Measurements from ENCODE around the gene LOXL4. TPM values are rescaled to one million over a fixed set of nuclear protein-coding genes. Genes with fewer than 3 reads are reported as not detected.

Gene LOXL4
- total RNA-seq, 2 experiments from 2014 or later: not detected

GRCh38 chr10:98268694-98269431, 869 bp upstream of the LOXL4 start:
- intact Hi-C loops (cut with micrococcal nuclease): no loop called here
- no peaks in the 10 kb centered on the region for H3K9me3 Mint-ChIP-seq
- no peaks in the 10 kb centered on the region for H3K4me1 Mint-ChIP-seq (ENCODE audit: low read depth)
- H3K36me3 Mint-ChIP-seq (ENCODE audit: low read depth): no peaks in the 10 kb centered on the region
- H3K4me3 Mint-ChIP-seq: no peak overlapping the region
- CTCF ChIA-PET: interaction anchor here (0.6 kb wide), 1 partner anchor 104 kb away, joined by 3 read pairs; no protein-coding TSS in a partner anchor
- peaks cover 54% of the 10 kb centered on the region for H3K27me3 Mint-ChIP-seq (ENCODE audit: low read depth)
- no peak overlapping the region for H3K27ac Mint-ChIP-seq
- DNase-seq: no peak

DNA sequence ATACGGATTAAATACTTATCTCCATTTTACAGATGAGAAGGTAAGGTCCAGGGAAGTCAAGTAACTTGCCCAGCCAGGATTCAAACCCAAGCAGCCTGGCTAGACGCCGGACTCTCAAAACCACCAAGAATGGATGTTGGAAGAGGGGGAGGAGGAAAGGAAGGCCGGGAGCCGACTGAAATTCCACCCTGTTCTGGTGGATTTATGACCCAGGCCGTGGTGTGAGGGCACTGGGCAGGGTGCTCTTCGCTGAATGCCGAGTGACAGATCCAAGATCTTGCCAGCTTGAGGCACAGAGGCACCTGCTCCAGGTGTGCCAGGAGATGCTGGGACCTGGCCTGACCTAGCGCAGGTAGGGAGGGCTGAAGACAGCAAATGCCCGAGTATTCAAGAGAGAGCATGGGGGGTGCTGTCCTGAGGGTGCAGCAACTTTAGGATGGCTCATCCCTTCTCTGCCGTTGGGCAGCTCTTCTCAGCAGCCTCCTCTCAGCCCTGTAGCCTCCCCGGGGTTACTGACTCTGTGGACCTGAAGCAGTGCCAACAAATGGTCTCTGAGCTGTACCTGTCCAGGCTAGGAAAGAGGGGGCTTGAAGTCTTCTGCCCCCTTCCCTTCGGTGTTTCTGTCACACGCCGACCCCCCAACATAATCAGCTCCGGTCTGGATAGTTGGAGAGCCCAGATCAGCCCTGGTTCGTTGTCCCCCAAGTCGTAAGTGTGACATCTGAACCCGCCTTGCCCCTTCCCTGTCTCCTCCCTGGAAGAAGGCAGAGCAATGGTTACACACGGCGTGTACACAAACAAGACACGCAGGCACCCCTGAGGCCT, 713 bp downstream of the LOXL4 start:
- Mint-ChIP-seq H3K9me3 (no peaks in the 10 kb centered on the region), H3K36me3 (ENCODE audit: low read depth) (no peaks in the 10 kb centered on the region), H3K27ac (no peak overlapping the region), H3K27me3 (ENCODE audit: low read depth) (peaks cover 45% of the 10 kb centered on the region), H3K4me1 (ENCODE audit: low read depth) (no peaks in the 10 kb centered on the region), H3K4me3 (no peak overlapping the region)
- CTCF ChIA-PET: no interaction called here
- intact Hi-C loops (cut with micrococcal nuclease): no loop called here
- no peak for DNase-seq

- no peak overlapping the region for H3K4me3 Mint-ChIP-seq
- H3K4me1 Mint-ChIP-seq (ENCODE audit: low read depth): no peaks in the 10 kb centered on the region
- H3K36me3 Mint-ChIP-seq (ENCODE audit: low read depth): no peaks in the 10 kb centered on the region
- no peaks in the 10 kb centered on the region for H3K9me3 Mint-ChIP-seq
- H3K27me3 Mint-ChIP-seq (ENCODE audit: low read depth): peaks cover 42% of the 10 kb centered on the region
- intact Hi-C loops (cut with micrococcal nuclease): no loop called here
- H3K27ac Mint-ChIP-seq: no peak overlapping the region
- no peak for DNase-seq
- CTCF ChIA-PET: interaction anchor here (0.5 kb wide), 1 partner anchor 124 kb away, joined by 3 read pairs; no protein-coding TSS in a partner anchor
Observed at GRCh38 chr10:98266647-98267046, 1.3 kb downstream of the LOXL4 start.

DNA sequence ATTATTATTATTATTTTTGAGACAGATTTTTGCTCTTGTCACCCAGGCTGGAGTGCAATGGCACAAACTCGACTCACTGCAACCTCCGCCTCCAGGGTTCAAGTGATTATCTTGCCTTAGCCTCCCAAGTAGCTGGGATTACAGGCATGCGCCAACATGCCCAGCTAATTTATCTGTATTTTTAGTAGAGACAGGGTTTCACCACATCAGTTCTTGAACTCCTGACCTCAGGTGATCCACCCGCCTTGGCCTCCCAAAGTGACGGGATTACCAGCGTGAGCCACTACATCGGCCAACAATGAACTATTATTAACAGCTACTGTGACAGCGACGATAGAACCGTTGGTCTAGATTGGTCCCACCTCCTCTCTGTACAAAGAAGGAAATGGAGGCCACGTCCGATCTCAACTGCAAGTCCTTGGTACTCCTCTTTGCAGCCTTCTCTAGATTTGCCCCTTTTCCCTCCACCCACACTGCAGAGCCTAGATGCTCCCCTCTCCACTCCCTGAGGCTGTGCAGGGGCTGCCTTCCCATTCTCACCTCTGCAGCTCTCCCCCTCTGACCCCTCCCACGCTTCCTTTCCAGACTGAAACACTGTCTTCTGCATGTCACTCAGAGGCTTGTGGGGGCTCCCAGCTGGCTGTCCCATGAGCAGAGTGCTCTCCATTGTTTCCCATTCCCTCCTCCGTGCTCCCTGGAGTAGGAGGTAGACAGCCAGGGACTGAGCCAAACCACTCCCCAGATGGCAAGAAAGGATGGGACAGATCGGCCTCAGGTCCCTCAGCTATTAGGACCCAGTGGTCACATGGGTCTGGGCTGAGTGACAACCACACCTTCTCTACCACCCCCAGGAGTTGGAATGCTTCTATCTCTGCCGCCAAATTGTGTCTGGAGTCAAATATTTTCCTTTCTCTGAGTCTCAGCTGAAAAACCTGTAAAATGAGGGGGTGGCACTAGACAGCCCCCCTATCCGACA, 2.3 kb downstream of the LOXL4 start:
- H3K4me1 Mint-ChIP-seq (ENCODE audit: low read depth): no peaks in the 10 kb centered on the region
- H3K27me3 Mint-ChIP-seq (ENCODE audit: low read depth): peaks cover 36% of the 10 kb centered on the region
- intact Hi-C loops (cut with micrococcal nuclease): no loop called here
- H3K27ac Mint-ChIP-seq: no peak overlapping the region
- no peaks in the 10 kb centered on the region for H3K9me3 Mint-ChIP-seq
- CTCF ChIA-PET: interaction anchor here (0.5 to 1.8 kb wide), 2 partner anchors 96 to 123 kb away, joined by 3 to 4 read pairs; no protein-coding TSS in a partner anchor
- DNase-seq: no peak
- H3K4me3 Mint-ChIP-seq: no peak overlapping the region
- peaks cover under 1% of the 10 kb centered on the region for H3K36me3 Mint-ChIP-seq (ENCODE audit: low read depth)

GRCh38 chr10:98264378-98265065, 3.5 kb downstream of the LOXL4 start:
- no peak for DNase-seq
- CTCF ChIA-PET: interaction anchor here (1.8 kb wide), 1 partner anchor 95 kb away, joined by 4 read pairs; no protein-coding TSS in a partner anchor
- no peaks in the 10 kb centered on the region for H3K9me3 Mint-ChIP-seq
- H3K27ac Mint-ChIP-seq: no peak overlapping the region
- H3K36me3 Mint-ChIP-seq (ENCODE audit: low read depth): peaks cover 1% of the 10 kb centered on the region
- intact Hi-C loops (cut with micrococcal nuclease): no loop called here
- no peak overlapping the region for H3K4me3 Mint-ChIP-seq
- no peaks in the 10 kb centered on the region for H3K4me1 Mint-ChIP-seq (ENCODE audit: low read depth)
- peaks cover 27% of the 10 kb centered on the region for H3K27me3 Mint-ChIP-seq (ENCODE audit: low read depth)

GRCh38 chr10:98263088-98263487, 4.9 kb downstream of the LOXL4 start:
- Mint-ChIP-seq H3K4me1 (ENCODE audit: low read depth) (no peaks in the 10 kb centered on the region), H3K27me3 (ENCODE audit: low read depth) (peaks cover 16% of the 10 kb centered on the region), H3K9me3 (no peaks in the 10 kb centered on the region), H3K27ac (no peak overlapping the region), H3K36me3 (ENCODE audit: low read depth) (peaks cover 1% of the 10 kb centered on the region), H3K4me3 (no peak overlapping the region)
- no peak for DNase-seq
- CTCF ChIA-PET: interaction anchor here (0.5 to 1.0 kb wide), 2 partner anchors 162 to 164 kb away, joined by 3 read pairs; no protein-coding TSS in a partner anchor
- intact Hi-C loops (cut with micrococcal nuclease): no loop called here

DNA sequence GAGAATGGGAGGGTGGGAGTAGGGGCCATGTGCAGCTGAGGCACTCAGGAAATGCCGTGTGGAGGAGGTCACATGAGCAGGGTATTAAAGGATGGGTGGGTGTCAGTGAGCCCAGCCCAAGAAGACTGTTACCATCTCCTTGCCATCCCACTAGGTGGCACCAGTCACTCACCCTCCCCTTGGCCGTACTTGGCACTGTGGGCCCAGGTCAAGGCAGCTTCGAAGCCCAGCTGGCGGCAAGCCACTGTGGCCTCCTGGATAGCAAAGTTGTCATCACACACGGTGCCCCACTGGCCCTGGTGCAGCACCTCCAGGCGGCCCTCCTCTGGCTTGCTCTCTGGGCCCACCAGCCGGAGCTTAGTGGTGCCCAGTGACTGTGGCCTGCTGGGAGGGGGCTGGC, 5.4 kb downstream of the LOXL4 start:
- no peaks in the 10 kb centered on the region for H3K4me1 Mint-ChIP-seq (ENCODE audit: low read depth)
- CTCF ChIA-PET: interaction anchor here (1.0 kb wide), 1 partner anchor 163 kb away, joined by 3 read pairs; no protein-coding TSS in a partner anchor
- no peak overlapping the region for H3K27ac Mint-ChIP-seq
- peak; percentile 21 for DNase-seq
- peaks cover 1% of the 10 kb centered on the region for H3K36me3 Mint-ChIP-seq (ENCODE audit: low read depth)
- no peak overlapping the region for H3K4me3 Mint-ChIP-seq
- peaks cover 13% of the 10 kb centered on the region for H3K27me3 Mint-ChIP-seq (ENCODE audit: low read depth)
- no peaks in the 10 kb centered on the region for H3K9me3 Mint-ChIP-seq
- intact Hi-C loops (cut with micrococcal nuclease): no loop called here

- DNase-seq: no peak
- intact Hi-C loops (cut with micrococcal nuclease): no loop called here
- no peaks in the 10 kb centered on the region for H3K9me3 Mint-ChIP-seq
- H3K27ac Mint-ChIP-seq: no peak overlapping the region
- CTCF ChIA-PET: interaction anchor here (1.2 kb wide), 1 partner anchor 47 kb away, joined by 3 read pairs; no protein-coding TSS in a partner anchor
- no peaks in the 10 kb centered on the region for H3K4me1 Mint-ChIP-seq (ENCODE audit: low read depth)
- H3K27me3 Mint-ChIP-seq (ENCODE audit: low read depth): peaks cover 9% of the 10 kb centered on the region
- peaks cover 1% of the 10 kb centered on the region for H3K36me3 Mint-ChIP-seq (ENCODE audit: low read depth)
- no peak overlapping the region for H3K4me3 Mint-ChIP-seq
Observed at GRCh38 chr10:98261436-98262277, 6.3 kb downstream of the LOXL4 start.

DNA sequence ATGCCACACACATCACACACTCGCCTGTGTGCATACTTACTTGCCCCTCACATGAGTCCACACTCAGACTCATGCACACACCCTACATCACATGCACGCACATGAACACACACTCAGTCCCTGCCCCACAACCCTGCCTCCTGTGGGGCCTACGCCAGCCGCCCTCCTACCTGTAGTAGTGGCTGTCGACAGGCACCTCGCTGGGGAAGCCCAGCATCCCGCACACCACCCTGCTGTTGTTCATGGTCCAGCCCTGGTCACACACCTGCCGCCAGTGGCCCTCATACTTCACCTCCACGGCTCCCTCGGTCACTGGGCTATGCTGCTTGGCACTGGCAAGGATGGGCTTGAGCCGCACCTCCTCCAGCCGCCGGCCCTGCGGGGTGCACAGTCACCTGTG, 7.2 kb downstream of the LOXL4 start:
- H3K36me3 Mint-ChIP-seq (ENCODE audit: low read depth): peaks cover 1% of the 10 kb centered on the region
- intact Hi-C loops (cut with micrococcal nuclease): no loop called here
- H3K4me3 Mint-ChIP-seq: no peak overlapping the region
- peaks cover 2% of the 10 kb centered on the region for H3K27me3 Mint-ChIP-seq (ENCODE audit: low read depth)
- H3K4me1 Mint-ChIP-seq (ENCODE audit: low read depth): no peaks in the 10 kb centered on the region
- no peak for DNase-seq
- CTCF ChIA-PET: interaction anchor here (1.2 kb wide), 1 partner anchor 48 kb away, joined by 3 read pairs; no protein-coding TSS in a partner anchor
- no peak overlapping the region for H3K27ac Mint-ChIP-seq
- H3K9me3 Mint-ChIP-seq: no peaks in the 10 kb centered on the region

DNA sequence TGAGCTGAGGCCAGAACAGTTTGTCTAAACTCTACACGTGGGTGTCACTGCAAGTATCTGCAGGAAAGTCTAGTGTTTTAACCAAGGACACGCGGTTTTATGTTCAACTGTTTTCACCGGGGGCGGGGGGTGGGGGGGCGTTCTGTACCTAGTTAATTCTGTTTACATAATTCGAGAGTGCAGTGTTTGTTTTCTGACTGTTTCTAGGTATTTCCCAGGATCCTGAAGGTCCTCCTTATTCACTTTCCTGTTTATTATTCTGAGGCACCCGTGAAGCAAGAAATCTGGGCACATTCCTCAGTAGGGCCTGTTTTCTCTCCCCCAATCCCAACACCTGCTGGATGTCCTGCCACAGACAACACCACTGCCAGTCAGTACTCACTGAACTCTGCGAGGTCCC, 7.6 kb downstream of the LOXL4 start:
- intact Hi-C loops (cut with micrococcal nuclease): no loop called here
- CTCF ChIA-PET: no interaction called here
- DNase-seq: no peak
- H3K36me3 Mint-ChIP-seq (ENCODE audit: low read depth): peaks cover 1% of the 10 kb centered on the region
- H3K4me1 Mint-ChIP-seq (ENCODE audit: low read depth): no peaks in the 10 kb centered on the region
- no peak overlapping the region for H3K27ac Mint-ChIP-seq
- no peaks in the 10 kb centered on the region for H3K27me3 Mint-ChIP-seq (ENCODE audit: low read depth)
- no peak overlapping the region for H3K4me3 Mint-ChIP-seq
- H3K9me3 Mint-ChIP-seq: no peaks in the 10 kb centered on the region
